Breast epithelium (tissue), 4 donors: Measurements from ENCODE around the gene APBB2. TPM values are rescaled to one million over a fixed set of nuclear protein-coding genes. Genes with fewer than 3 reads are reported as not detected.

Experiments
- DNase-seq, 2 donors: peaks; one replicate each; pipeline ENCODE4 v3.0.0-alpha.2; 2019; ENCODE audit warnings: low spot score in 2 of 2
- H3K27ac ChIP-seq, 2 donors: fragments of 200-600 bp; sonication (generic) in 1 of 2; one replicate each; pipeline ENCODE4 v1.5.1; 2016 to 2019; ENCODE audit warnings: mild to moderate bottlenecking in 1 of 2
- H3K27me3 ChIP-seq, 2 donors: fragments of 200-600 bp; sonication (generic) in 1 of 2; one replicate each; pipeline versions ENCODE4 v1.5.1 to v1.6.0; 2017 to 2019; ENCODE audit warnings: control low read depth in 1 of 2, mild to moderate bottlenecking in 1 of 2
- H3K36me3 ChIP-seq: fragments of 200-600 bp; one replicate; pipeline ENCODE4 v1.5.1; 2019
- H3K4me1 ChIP-seq, 2 donors: fragments of 200-600 bp; sonication (generic); one replicate each; pipeline ENCODE4 v1.5.1; 2016 to 2019; ENCODE audit warnings: control low read depth in 1 of 2
- H3K4me3 ChIP-seq, 3 donors: fragments of 200-600 bp; sonication (generic); 1 replicate in 2 of 3; 2 replicates in 1 of 3; pipeline ENCODE4 v1.5.1; 2016 to 2019; ENCODE audit warnings: mild to moderate bottlenecking in 3 of 3, moderate library complexity in 2 of 3
- H3K9me3 ChIP-seq, 2 donors: fragments of 200-600 bp; sonication (generic) in 1 of 2; one replicate each; pipeline ENCODE4 v1.5.1; 2016 to 2019; ENCODE audit warnings: control low read depth in 1 of 2
- CTCF ChIP-seq, 3 donors: fragments of 450-650 bp; IDR thresholded peaks; one replicate each; pipeline ENCODE4 v1.5.1; 2016 to 2017; ENCODE audit warnings: antibody characterized with exemption in 3 of 3, mild to moderate bottlenecking in 3 of 3, moderate library complexity in 3 of 3
- POLR2A ChIP-seq: fragments of 450-650 bp; IDR thresholded peaks from one replicate; pipeline ENCODE4 v1.6.1; 2016; ENCODE audit warnings: antibody characterized with exemption, mild to moderate bottlenecking, moderate library complexity
- POLR2AphosphoS5 ChIP-seq, 3 donors: sonication (generic); formaldehyde crosslinking; IDR thresholded peaks; one replicate each; pipeline ENCODE4 v1.6.1; 2017; ENCODE audit warnings: antibody characterized with exemption in 3 of 3
- intact Hi-C: fragments of 100-400 bp; cut with DNase I; formaldehyde crosslinking; loops from one replicate; pipeline ENCODE4 v1.15.1; 2023; ENCODE audit warnings: low total_unique reads
- total RNA-seq, 3 donors: library from RNA; depleted of rRNA; stranded (reverse); fragments of >200 nt; gene quantifications; one replicate each; pipeline ENCODE4 v1.1.0, GENCODE V29; 2016

Gene APBB2
- total RNA-seq, 3 donors from 2014 or later, result 87.4 to 192 (median 153) TPM

- Histone ChIP-seq H3K27ac (no peak overlapping the region), H3K4me1 (no peaks in the 10 kb centered on the region), H3K27me3 (no peaks in the 10 kb centered on the region), H3K4me3 (no peak overlapping the region), H3K36me3 (no peaks in the 10 kb centered on the region), H3K9me3 (no peaks in the 10 kb centered on the region)
- intact Hi-C loops, result no loop called here
- TF ChIP-seq POLR2AphosphoS5 (IDR thresholded peaks at IDR 0.05) (no peak), POLR2A (no peak), CTCF (IDR thresholded peaks at IDR 0.05) (no peak)
- DNase-seq, result no peak
These were observed 7.7 kb upstream of the APBB2 start for GRCh38 chr4:41221850-41222645.

GRCh38 chr4:41219421-41219950, 5.1 kb upstream of the APBB2 start:
- no peaks in the 10 kb centered on the region for H3K4me1 ChIP-seq
- TF ChIP-seq POLR2AphosphoS5 (IDR thresholded peaks at IDR 0.05) (no peak), POLR2A (no peak), CTCF (IDR thresholded peaks at IDR 0.05) (no peak)
- intact Hi-C loops, result no loop called here
- no peak overlapping the region for H3K4me3 ChIP-seq
- no peaks in the 10 kb centered on the region for H3K36me3 ChIP-seq
- no peaks in the 10 kb centered on the region for H3K27me3 ChIP-seq
- DNase-seq, result no peak
- H3K9me3 ChIP-seq, result no peaks in the 10 kb centered on the region
- no peak overlapping the region for H3K27ac ChIP-seq

- DNase-seq, result no peak
These were observed 4.4 kb upstream of the APBB2 start for GRCh38 chr4:41218703-41219102.

GRCh38 chr4:41217374-41217773, 3.0 kb upstream of the APBB2 start:
- no peaks in the 10 kb centered on the region for H3K4me1 ChIP-seq
- H3K36me3 ChIP-seq, result no peaks in the 10 kb centered on the region
- intact Hi-C loops, result no loop called here
- DNase-seq, result no peak
- peak overlapping the region in 1 of 3 donors; percentile 61 for H3K4me3 ChIP-seq
- peak overlapping the region; percentile 93 to 94 for H3K27ac ChIP-seq
- no peaks in the 10 kb centered on the region for H3K9me3 ChIP-seq
- TF ChIP-seq CTCF (IDR thresholded peaks at IDR 0.05), result no peak
- TF ChIP-seq POLR2AphosphoS5 (IDR thresholded peaks at IDR 0.05), result no peak
- TF ChIP-seq POLR2A, result no peak
- no peaks in the 10 kb centered on the region for H3K27me3 ChIP-seq

More at GRCh38 chr4:41218703-41219102, 4.4 kb upstream of the APBB2 start:
- H3K4me1 ChIP-seq, result no peaks in the 10 kb centered on the region
- no peaks in the 10 kb centered on the region for H3K27me3 ChIP-seq
- no peaks in the 10 kb centered on the region for H3K36me3 ChIP-seq
- no peak overlapping the region for H3K4me3 ChIP-seq
- no peaks in the 10 kb centered on the region for H3K9me3 ChIP-seq
- TF ChIP-seq POLR2A (no peak), CTCF (IDR thresholded peaks at IDR 0.05) (no peak), POLR2AphosphoS5 (IDR thresholded peaks at IDR 0.05) (no peak)
- intact Hi-C loops, result no loop called here
- no peak overlapping the region for H3K27ac ChIP-seq

GRCh38 chr4:41217020-41217333, 2.6 kb upstream of the APBB2 start:
- no peaks in the 10 kb centered on the region for H3K27me3 ChIP-seq
- peak overlapping the region; percentile 55 to 82 (median 61) for H3K4me3 ChIP-seq
- intact Hi-C loops, result no loop called here

More at GRCh38 chr4:41217020-41217333, 2.6 kb upstream of the APBB2 start:
- no peak for TF ChIP-seq POLR2AphosphoS5 (IDR thresholded peaks at IDR 0.05)
- TF ChIP-seq POLR2A, result no peak
- TF ChIP-seq CTCF (IDR thresholded peaks at IDR 0.05), result no peak
- DNase-seq, result no peak
- no peaks in the 10 kb centered on the region for H3K9me3 ChIP-seq
- peak overlapping the region; percentile 93 to 94 for H3K27ac ChIP-seq
- H3K4me1 ChIP-seq, result no peaks in the 10 kb centered on the region
- no peaks in the 10 kb centered on the region for H3K36me3 ChIP-seq
